Erythroblast (primary cell): Measurements from ENCODE around the gene SLC9A4.

Experiments
- GATA1 ChIP-seq: IDR thresholded peaks from 2 replicates; pipeline ENCODE4 v1.6.1; 2011; ENCODE audit warnings: low read depth, mild to moderate bottlenecking, control low read depth, low read length, moderate library complexity
- POLR2A ChIP-seq: IDR thresholded peaks from 2 replicates; pipeline ENCODE4 v1.6.1; 2011; ENCODE audit warnings: mild to moderate bottlenecking, low read length

- no peak for TF ChIP-seq POLR2A
- TF ChIP-seq GATA1, result no peak
These were observed 42.8 kb downstream of the SLC9A4 start for GRCh38 chr2:102515851-102516250.
